Measurements from ENCODE around the gene RIPK3. TPM values are rescaled to one million over a fixed set of nuclear protein-coding genes. Genes with fewer than 3 reads are reported as not detected.

RIPK3 gene
- total RNA-seq, 4 donors from 2014 or later: 6.3 to 18.0 (median 7.2) TPM

DNA sequence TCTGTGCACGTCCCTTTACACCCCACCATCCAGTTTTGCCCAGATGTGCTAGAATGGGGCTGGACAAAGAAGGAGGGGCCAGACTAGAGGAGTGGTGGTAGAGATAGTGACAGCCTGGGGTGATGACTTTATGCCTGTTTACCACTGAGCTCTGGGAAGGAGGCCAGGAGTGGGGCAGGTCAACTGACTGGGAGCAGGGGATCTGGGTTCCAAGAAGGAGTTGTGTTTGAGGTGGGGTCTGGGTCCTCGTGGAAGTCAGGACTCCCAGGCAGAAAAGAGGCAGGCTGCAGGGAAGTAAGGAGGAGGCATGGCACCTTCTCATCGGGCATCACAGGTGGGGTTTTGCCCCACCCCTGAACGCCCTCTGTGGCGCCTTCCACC is 29.5 kb downstream of the RIPK3 start:
- TF ChIP-seq POLR2A (IDR thresholded peaks at IDR 0.05): no peak
- TF ChIP-seq, protein P1, sequence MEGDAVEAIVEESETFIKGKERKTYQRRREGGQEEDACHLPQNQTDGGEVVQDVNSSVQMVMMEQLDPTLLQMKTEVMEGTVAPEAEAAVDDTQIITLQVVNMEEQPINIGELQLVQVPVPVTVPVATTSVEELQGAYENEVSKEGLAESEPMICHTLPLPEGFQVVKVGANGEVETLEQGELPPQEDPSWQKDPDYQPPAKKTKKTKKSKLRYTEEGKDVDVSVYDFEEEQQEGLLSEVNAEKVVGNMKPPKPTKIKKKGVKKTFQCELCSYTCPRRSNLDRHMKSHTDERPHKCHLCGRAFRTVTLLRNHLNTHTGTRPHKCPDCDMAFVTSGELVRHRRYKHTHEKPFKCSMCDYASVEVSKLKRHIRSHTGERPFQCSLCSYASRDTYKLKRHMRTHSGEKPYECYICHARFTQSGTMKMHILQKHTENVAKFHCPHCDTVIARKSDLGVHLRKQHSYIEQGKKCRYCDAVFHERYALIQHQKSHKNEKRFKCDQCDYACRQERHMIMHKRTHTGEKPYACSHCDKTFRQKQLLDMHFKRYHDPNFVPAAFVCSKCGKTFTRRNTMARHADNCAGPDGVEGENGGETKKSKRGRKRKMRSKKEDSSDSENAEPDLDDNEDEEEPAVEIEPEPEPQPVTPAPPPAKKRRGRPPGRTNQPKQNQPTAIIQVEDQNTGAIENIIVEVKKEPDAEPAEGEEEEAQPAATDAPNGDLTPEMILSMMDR (IDR thresholded peaks at IDR 0.05): no peak
- WGBS, 2 donors: 9 to 22% methylated on average over 5 of the region's 5 CpGs
- intact Hi-C loops (cut with DNase I; ENCODE audit: low total_unique reads): no loop called here
- no peak for DNase-seq (ENCODE audit: low spot score in 2 of 2)
- no peak overlapping the region for H3K4me3 ChIP-seq (ENCODE audit: low read depth, poor library complexity, severe bottlenecking)

- peak in 1 of 2 donors; percentile 86 for DNase-seq (ENCODE audit: low spot score in 2 of 2)
- intact Hi-C loops (cut with DNase I; ENCODE audit: low total_unique reads): no loop called here
- 42 to 51% methylated on average over 5 of the region's 5 CpGs for WGBS, 2 donors
- no peak for TF ChIP-seq POLR2A (IDR thresholded peaks at IDR 0.05)
- H3K4me3 ChIP-seq (ENCODE audit: low read depth, poor library complexity, severe bottlenecking): peak within 1 kb of the TSS; percentile 32
Observed at GRCh38 chr14:24309538-24310264, 30.1 kb downstream of the RIPK3 start, which contains the start of gene LTB4R2. Gene LTB4R2 (plus strand): TSS chr14:24310140. CDS start chr14:24310665, 525 bp downstream.

- H3K4me3 ChIP-seq (ENCODE audit: low read depth, poor library complexity, severe bottlenecking): no peak overlapping the region
- 74 to 75% methylated on average over 7 of the region's 7 CpGs for WGBS, 2 donors
- no peak for DNase-seq (ENCODE audit: low spot score in 2 of 2)
- intact Hi-C loops (cut with DNase I; ENCODE audit: low total_unique reads): no loop called here
- TF ChIP-seq POLR2A (IDR thresholded peaks at IDR 0.05): no peak
- TF ChIP-seq, protein P1 (IDR thresholded peaks at IDR 0.05): peak in 1 of 3 donors; percentile 4
Observed at GRCh38 chr14:24308342-24309124, 31.3 kb downstream of the RIPK3 start.

- intact Hi-C loops (cut with DNase I; ENCODE audit: low total_unique reads): no loop called here
- no peak within 1 kb of the TSS for H3K4me3 ChIP-seq (ENCODE audit: low read depth, poor library complexity, severe bottlenecking)
- WGBS, 2 donors: 59 to 64% methylated on average over 6 of the region's 6 CpGs
- TF ChIP-seq POLR2A (IDR thresholded peaks at IDR 0.05): no peak
- TF ChIP-seq, protein P1 (IDR thresholded peaks at IDR 0.05): peak in 1 of 3 donors; percentile 77
- DNase-seq (ENCODE audit: low spot score in 2 of 2): no peak
Observed at GRCh38 chr14:24307575-24308341, 32.0 kb downstream of the RIPK3 start, which contains the start of gene CIDEB. Gene CIDEB (minus strand): TSS chr14:24307977. CDS start chr14:24307858, 119 bp downstream.

GRCh38 chr14:24307156-24307574 is 32.6 kb downstream of the RIPK3 start:
- intact Hi-C loops (cut with DNase I; ENCODE audit: low total_unique reads): no loop called here
- no peak for DNase-seq (ENCODE audit: low spot score in 2 of 2)
- 82 to 86% methylated on average over 11 of the region's 11 CpGs for WGBS, 2 donors
- TF ChIP-seq, protein P1 (IDR thresholded peaks at IDR 0.05): no peak
- no peak for TF ChIP-seq POLR2A (IDR thresholded peaks at IDR 0.05)
- H3K4me3 ChIP-seq (ENCODE audit: low read depth, poor library complexity, severe bottlenecking): no peak overlapping the region

All from lower leg skin (tissue), 4 donors.